Kasumi-1 (cell line): ENCODE measurements around the gene ROBO3.
A peak's percentile ranks its signal among the peaks of the same experiment; 100 is the strongest.

Experiments
- DNase-seq, 2 experiments: peaks; one replicate each; lab custom pipeline; 2025; lab: John Stamatoyannopoulos, UW

ROBO3 gene

GRCh38 chr11:124892750-124893454 is 27.7 kb downstream of the ROBO3 start:
- DNase-seq = peak in 1 of 2 experiments; percentile 6

DNA sequence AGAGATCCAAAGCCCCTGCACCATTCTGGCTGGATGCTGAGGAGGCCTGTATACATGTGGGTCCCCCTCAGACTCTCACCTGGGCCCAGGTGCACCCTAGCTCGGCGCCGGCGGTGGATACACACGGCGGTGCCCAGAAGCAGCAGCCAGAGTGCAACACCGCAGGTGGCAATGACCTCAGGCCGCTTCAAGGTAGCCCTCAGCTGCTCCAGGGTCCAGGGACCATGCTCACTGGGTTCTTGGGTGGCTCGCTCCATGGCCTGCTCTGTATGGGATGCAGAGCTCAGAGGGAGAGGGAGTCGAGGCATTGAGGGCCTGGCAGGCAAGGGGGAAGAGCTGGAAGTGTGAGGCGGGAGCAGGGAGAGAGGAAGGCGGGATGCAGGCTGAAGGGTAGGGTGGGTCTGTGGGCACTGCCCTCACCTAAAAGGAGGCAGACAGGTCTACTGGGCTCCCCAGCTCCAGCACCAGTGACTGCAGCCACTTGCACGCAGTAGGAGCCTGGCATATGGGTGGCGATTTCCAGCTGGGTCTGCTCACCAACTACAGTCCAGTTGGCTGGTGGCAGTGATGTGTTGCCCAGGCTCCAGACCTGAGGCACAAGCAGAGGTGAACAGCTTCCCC is 28.7 kb downstream of the ROBO3 start:
- no peak for DNase-seq

GRCh38 chr11:124894606-124895430 is 29.6 kb downstream of the ROBO3 start:
- no peak for DNase-seq

DNA sequence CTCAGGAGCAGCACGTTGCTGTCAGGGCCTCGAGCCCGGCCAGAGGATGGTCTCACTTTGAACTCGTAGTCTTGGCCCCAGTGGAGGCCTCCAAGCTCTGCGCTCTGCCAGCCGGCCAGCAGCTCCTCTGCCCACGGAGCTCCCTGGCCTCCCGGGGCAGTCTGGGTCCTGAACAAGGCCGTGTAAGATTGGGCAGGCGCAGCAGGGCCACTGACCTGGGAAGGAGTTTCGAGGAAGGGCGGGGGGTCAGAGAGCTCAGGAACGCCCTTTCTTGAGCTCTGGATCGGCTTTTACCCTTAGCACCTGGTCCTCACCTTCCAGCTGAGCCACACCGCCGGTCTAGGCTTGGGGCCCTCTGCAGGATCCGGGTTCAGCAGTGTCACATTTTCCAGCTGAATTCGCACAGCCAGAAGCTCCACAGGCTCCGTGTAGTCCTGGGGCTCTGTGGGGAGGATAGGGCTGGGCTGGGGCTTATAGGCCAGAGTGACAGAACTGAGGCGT is 30.3 kb downstream of the ROBO3 start:
- DNase-seq = no peak

- DNase-seq = no peak
Observed at GRCh38 chr11:124896071-124896750, 31.0 kb downstream of the ROBO3 start.

DNA sequence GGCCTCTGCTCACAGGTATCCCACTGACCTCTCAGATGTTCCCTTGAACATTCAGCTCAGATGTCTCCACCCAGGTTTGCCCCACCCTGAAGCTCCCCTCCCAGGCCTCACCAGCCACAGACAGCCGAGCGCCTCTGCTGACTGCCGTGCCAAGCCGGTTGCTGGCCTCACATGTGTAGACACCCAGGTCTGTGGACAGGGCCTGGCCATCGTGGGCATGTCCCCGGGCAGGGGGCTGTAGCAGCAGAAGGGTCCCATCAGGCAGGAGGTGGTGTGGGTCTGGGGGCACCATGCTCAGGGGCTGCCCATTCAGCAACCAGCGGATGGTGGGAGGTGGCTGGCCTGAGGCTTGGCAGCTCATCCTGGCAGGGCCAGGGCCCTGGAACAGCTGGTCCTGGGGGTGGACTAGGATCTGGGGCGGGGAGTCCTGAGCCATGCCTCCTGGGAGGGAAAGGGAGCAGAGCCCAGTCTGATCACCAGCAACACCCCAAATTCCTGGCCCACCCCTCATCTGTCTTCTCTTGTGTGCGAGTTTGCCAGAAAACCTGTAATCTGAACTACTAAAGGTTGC is 31.7 kb downstream of the ROBO3 start:
- no peak for DNase-seq

DNA sequence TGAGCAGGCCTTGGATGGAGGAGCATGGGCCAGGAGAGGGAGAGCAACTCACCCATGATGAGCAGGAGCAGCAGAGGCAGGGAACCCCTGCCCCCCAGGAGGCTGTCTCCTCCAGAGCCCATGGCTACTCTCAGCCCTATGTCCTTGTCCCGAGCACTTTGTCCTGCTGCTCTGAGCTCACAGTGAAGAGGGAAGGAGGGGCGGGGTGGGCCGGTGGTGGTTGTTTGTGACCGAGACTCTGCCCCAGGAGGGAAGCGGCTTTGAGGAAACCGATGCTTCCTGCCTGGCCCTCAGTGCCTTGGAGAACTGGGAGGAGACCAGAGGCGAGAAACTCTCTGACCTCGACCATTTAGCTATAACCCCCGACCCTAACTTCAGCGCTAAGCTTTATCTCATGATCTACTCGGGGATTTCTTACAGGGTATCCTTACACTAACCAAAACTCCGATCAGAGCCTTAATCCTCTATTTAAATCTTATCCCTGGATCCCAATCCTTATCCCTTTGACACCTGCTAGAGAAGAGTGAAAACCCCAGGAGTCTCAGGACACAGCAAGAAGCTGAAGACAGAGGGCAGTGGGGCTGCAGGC is 32.5 kb downstream of the ROBO3 start, which contains the start of gene ROBO4:
TSS of gene ROBO4 (minus strand) at position 192 of the 589 bp plus-strand sequence. CDS start at position 122, 70 bp downstream.
- no peak for DNase-seq

- DNase-seq = no peak
Observed at GRCh38 chr11:124898263-124898680, 33.0 kb downstream of the ROBO3 start.

DNA sequence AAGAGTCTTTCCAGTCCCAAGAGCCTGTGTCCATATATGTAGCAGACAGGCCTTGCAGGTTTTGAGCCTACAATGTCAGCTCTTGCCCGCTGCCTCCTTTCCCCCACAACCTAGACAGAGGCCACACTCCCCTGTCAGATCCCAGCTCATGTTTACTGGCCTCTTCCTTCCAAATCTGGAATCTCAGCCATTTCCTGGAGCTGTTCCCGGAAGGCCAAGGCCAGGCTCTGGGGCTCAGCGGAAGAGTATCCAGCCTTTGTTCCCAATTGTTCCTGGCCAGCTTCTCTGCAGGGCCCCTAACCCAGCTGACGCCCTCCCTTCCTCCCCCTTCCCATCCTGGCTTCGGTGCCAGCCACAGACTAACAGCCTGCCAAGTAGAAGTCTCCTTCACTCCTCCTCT is 33.5 kb downstream of the ROBO3 start:
- DNase-seq = no peak

DNA sequence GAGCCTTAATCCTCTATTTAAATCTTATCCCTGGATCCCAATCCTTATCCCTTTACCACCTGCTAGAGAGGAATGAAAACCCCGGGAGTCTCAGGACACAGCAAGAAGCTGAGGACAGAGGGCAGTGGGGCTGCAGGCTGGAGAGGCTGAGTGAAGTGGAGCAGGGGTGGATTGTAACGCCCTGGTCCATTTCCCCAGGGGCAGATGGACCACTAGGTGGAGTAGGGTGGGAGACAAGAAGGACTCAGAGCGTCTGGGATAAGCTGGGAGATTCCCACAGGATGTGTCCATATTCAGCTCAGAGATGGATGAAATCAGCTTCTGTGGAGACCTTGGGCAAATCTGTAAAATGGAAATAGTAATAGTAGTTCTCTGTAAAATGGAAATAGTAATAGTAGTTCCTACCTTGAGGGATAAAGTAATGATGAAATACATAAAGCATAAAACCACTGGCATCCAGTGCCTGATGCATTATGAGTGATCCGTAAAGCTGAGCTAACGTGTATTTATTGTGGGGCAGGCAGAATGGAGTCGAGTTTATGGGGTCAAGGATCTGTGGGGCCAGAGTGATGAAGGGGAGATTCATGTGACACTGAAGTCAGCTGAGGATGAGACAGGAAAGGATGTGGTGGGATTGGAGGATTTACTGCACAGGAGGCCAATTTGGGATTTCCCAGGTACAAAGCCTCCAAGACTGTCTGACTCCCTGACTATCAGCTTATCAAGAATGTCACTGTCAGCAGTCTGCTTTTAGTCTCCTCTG is 34.3 kb downstream of the ROBO3 start:
- DNase-seq = no peak

DNA sequence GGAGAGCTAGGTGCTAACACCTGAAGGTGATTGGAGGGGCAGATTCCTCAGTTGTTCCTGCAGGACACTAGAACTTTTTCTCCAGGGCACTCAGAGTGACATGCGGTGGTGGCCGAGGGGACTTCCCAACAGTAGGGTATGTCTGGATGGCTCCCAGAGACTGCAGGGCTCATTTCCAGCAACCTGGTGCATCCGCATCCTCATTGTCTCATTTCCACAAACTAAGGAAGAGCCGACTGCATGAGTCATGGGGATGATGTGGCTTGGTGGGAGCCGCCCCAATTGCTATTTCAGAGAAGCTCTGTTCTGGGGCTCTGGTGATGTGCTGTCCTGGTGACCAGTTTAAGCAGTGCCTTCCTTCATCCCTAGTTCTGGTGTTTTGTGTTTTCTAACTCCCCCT is 35.2 kb downstream of the ROBO3 start:
- no peak for DNase-seq

GRCh38 chr11:124902616-124903015 is 37.4 kb downstream of the ROBO3 start:
- DNase-seq = no peak

GRCh38 chr11:124915541-124916369 is 50.5 kb downstream of the ROBO3 start:
- DNase-seq = no peak

GRCh38 chr11:124916370-124916710 is 51.1 kb downstream of the ROBO3 start:
- DNase-seq = no peak

DNA sequence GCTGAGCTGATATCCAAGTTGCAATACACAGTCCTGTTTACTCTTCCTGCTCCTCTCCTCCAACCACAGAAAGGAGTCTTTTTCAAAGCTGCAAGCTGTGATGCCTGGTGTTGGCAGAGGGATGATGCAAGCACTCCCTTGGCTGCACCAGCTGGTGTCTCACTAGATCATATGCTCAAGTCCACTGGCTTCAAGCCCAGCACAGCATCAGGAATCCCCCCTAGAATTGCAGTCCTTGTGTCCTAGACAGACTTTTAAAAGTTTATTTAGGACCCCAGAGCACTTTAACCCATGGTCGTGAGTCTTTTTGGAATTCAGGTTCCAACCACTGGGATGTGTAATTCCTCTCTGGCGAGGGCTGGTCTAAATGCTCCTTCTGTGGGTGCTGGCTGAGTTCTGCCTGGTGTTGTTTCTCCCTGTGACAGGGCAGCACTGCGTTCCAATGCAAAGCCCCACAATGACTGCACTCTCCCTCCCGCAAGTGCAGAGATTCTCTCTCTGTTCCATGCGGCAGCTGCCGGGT is 51.9 kb downstream of the ROBO3 start:
- no peak for DNase-seq

GRCh38 chr11:124918950-124919349 is 53.7 kb downstream of the ROBO3 start, which contains the start of gene HEPN1:
Gene HEPN1 (plus strand): TSS chr11:124919250.
- DNase-seq = no peak

GRCh38 chr11:124919898-124920297 is 54.7 kb downstream of the ROBO3 start:
- DNase-seq = no peak

GRCh38 chr11:124920356-124920755 is 55.1 kb downstream of the ROBO3 start:
- DNase-seq = no peak

- no peak for DNase-seq
Observed at GRCh38 chr11:124920870-124921609, 55.8 kb downstream of the ROBO3 start.
